Stimulated activated CD4-positive, alpha-beta T cell treated with anti-CD3 and anti-CD28 coated beads, Interleukin-12 subunit alpha, Interleukin-12 subunit beta, amount 100 ng/mL, for 24 hours (primary cell): Measurements from ENCODE around the gene SLC10A7.

ENCODE experiments used
- DNase-seq, 2 experiments: peaks; one replicate each; pipeline ENCODE4 v3.0.0-alpha.2; 2020; ENCODE audit warnings: low read depth in 2 of 2

The SLC10A7 gene

GRCh38 chr4:146495269-146495668 is 26.5 kb downstream of the SLC10A7 start:
- no peak for DNase-seq

- no peak for DNase-seq
Observed at GRCh38 chr4:146494143-146494542, 27.6 kb downstream of the SLC10A7 start.

GRCh38 chr4:146490106-146490505 is 31.6 kb downstream of the SLC10A7 start:
- DNase-seq, result no peak

GRCh38 chr4:146488495-146489174 is 33.1 kb downstream of the SLC10A7 start:
- no peak for DNase-seq

- DNase-seq, result no peak
Observed at GRCh38 chr4:146486565-146486964, 35.2 kb downstream of the SLC10A7 start.

- DNase-seq, result no peak
Observed at GRCh38 chr4:146485968-146486367, 35.8 kb downstream of the SLC10A7 start.

GRCh38 chr4:146482788-146483187 is 39.0 kb downstream of the SLC10A7 start:
- DNase-seq, result no peak

GRCh38 chr4:146481246-146481645 is 40.5 kb downstream of the SLC10A7 start:
- DNase-seq, result no peak

- DNase-seq, result no peak
Observed at GRCh38 chr4:146478009-146478408, 43.7 kb downstream of the SLC10A7 start.

- DNase-seq, result no peak
Observed at GRCh38 chr4:146477054-146477453, 44.7 kb downstream of the SLC10A7 start.

GRCh38 chr4:146472404-146472803 is 49.3 kb downstream of the SLC10A7 start:
- no peak for DNase-seq

GRCh38 chr4:146470604-146471003 is 51.1 kb downstream of the SLC10A7 start:
- DNase-seq, result no peak

- DNase-seq, result no peak
Observed at GRCh38 chr4:146469022-146469421, 52.7 kb downstream of the SLC10A7 start.

GRCh38 chr4:146465628-146466027 is 56.1 kb downstream of the SLC10A7 start:
- no peak for DNase-seq

- DNase-seq, result no peak
Observed at GRCh38 chr4:146462251-146462650, 59.5 kb downstream of the SLC10A7 start.

- DNase-seq, result no peak
Observed at GRCh38 chr4:146458594-146458993, 63.1 kb downstream of the SLC10A7 start.

- no peak for DNase-seq
Observed at GRCh38 chr4:146456681-146457080, 65.1 kb downstream of the SLC10A7 start.

GRCh38 chr4:146453181-146453807 is 68.4 kb downstream of the SLC10A7 start:
- DNase-seq, result no peak

- DNase-seq, result no peak
Observed at GRCh38 chr4:146450524-146450923, 71.2 kb downstream of the SLC10A7 start.

GRCh38 chr4:146446555-146446954 is 75.2 kb downstream of the SLC10A7 start:
- no peak for DNase-seq

- DNase-seq, result no peak
Observed at GRCh38 chr4:146445198-146446150, 76.3 kb downstream of the SLC10A7 start.

GRCh38 chr4:146443525-146443924 is 78.2 kb downstream of the SLC10A7 start:
- no peak for DNase-seq
